Breast epithelium (tissue), 3 donors: ENCODE measurements around the gene LRRC4.

ENCODE experiments used
- POLR2A ChIP-seq: fragments of 450-650 bp; IDR thresholded peaks from one replicate; pipeline ENCODE4 v1.6.1; 2016; ENCODE audit warnings: antibody characterized with exemption, mild to moderate bottlenecking, moderate library complexity
- POLR2AphosphoS5 ChIP-seq, 3 donors: sonication (generic); formaldehyde crosslinking; IDR thresholded peaks; one replicate each; pipeline ENCODE4 v1.6.1; 2017; ENCODE audit warnings: antibody characterized with exemption in 3 of 3
- TF ChIP-seq, protein P1 (sequence below), 3 donors: fragments of 450-650 bp; IDR thresholded peaks; one replicate each; pipeline ENCODE4 v1.5.1; 2016 to 2017; ENCODE audit warnings: antibody characterized with exemption in 3 of 3, mild to moderate bottlenecking in 3 of 3, moderate library complexity in 3 of 3

DNA sequence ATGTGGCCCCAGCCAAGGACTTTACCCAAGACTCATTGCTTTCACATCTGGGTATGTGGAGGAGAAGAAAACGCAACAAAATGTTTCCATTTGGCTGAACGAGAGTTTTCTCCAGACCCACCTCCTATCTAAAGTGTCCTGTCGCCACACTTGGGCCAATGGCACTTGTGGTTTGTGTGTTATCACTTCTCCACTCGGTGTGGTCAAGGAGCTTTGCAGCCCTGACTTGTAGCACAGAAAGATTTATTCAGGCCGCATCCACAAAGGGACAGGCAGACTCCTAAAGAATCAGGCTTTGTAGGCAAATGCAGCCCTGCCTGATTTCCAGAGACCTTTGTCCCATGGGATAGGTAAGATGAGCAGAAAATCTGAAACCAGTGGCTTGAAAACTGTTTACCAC is 12.8 kb upstream of the LRRC4 start:
- TF ChIP-seq, protein P1, sequence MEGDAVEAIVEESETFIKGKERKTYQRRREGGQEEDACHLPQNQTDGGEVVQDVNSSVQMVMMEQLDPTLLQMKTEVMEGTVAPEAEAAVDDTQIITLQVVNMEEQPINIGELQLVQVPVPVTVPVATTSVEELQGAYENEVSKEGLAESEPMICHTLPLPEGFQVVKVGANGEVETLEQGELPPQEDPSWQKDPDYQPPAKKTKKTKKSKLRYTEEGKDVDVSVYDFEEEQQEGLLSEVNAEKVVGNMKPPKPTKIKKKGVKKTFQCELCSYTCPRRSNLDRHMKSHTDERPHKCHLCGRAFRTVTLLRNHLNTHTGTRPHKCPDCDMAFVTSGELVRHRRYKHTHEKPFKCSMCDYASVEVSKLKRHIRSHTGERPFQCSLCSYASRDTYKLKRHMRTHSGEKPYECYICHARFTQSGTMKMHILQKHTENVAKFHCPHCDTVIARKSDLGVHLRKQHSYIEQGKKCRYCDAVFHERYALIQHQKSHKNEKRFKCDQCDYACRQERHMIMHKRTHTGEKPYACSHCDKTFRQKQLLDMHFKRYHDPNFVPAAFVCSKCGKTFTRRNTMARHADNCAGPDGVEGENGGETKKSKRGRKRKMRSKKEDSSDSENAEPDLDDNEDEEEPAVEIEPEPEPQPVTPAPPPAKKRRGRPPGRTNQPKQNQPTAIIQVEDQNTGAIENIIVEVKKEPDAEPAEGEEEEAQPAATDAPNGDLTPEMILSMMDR (IDR thresholded peaks at IDR 0.05), result no peak
- TF ChIP-seq POLR2A (no peak), POLR2AphosphoS5 (IDR thresholded peaks at IDR 0.05) (no peak)
